H9 (cell line): Measurements from ENCODE around the gene F5. TPM values are rescaled to one million over a fixed set of nuclear protein-coding genes. Genes with fewer than 3 reads are reported as not detected.

ENCODE experiments used
- DNase-seq: peaks from one replicate; pipeline ENCODE4 v3.0.0-alpha.2; 2017
- H2AFZ ChIP-seq: one replicate; pipeline ENCODE4 v1.6.1; 2013; ENCODE audit warnings: mild to moderate bottlenecking, low read length, control low read depth, moderate library complexity
- H2AK5ac ChIP-seq: 2 replicates; pipeline ENCODE4 v1.6.1; 2013; ENCODE audit warnings: low read length, control low read depth, mixed read lengths; ENCODE audit not compliant: insufficient read length
- H2BK120ac ChIP-seq: one replicate; pipeline ENCODE4 v1.6.1; 2013; ENCODE audit warnings: low read depth, mild to moderate bottlenecking, low read length, control low read depth, inconsistent platforms; ENCODE audit not compliant: poor library complexity, severe bottlenecking
- H2BK12ac ChIP-seq: 2 replicates; pipeline ENCODE4 v1.6.1; 2013; ENCODE audit warnings: low read length, control low read depth, mixed read lengths, low read depth; ENCODE audit not compliant: insufficient read length
- H2BK15ac ChIP-seq: 2 replicates; pipeline ENCODE4 v1.6.1; 2013; ENCODE audit warnings: low read depth, low read length, control low read depth
- H2BK20ac ChIP-seq: one replicate; pipeline ENCODE4 v1.6.1; 2013; ENCODE audit warnings: low read depth, mild to moderate bottlenecking, low read length, control low read depth, inconsistent platforms; ENCODE audit not compliant: poor library complexity, severe bottlenecking
- H2BK5ac ChIP-seq: 2 replicates; pipeline ENCODE4 v1.6.1; 2013; ENCODE audit warnings: low read length, control low read depth, mixed read lengths; ENCODE audit not compliant: insufficient read length
- H3K14ac ChIP-seq: 2 replicates; pipeline ENCODE4 v1.6.1; 2013; ENCODE audit warnings: low read length, control low read depth; ENCODE audit not compliant: insufficient read depth
- H3K18ac ChIP-seq: 2 replicates; pipeline ENCODE4 v1.6.1; 2013; ENCODE audit warnings: low read depth, mild to moderate bottlenecking, mixed read lengths, low read length, control low read depth; ENCODE audit not compliant: insufficient read length
- H3K23ac ChIP-seq: 2 replicates; pipeline ENCODE4 v1.6.1; 2013; ENCODE audit warnings: low read length, control low read depth, mixed read lengths, low read depth; ENCODE audit not compliant: insufficient read length
- H3K23me2 ChIP-seq: 2 replicates; pipeline ENCODE4 v1.6.1; 2013; ENCODE audit warnings: low read depth, mild to moderate bottlenecking, mixed read lengths, low read length, control low read depth; ENCODE audit not compliant: insufficient read length, poor library complexity, severe bottlenecking
- H3K27ac ChIP-seq: 2 replicates; pipeline ENCODE4 v1.5.1; 2013; ENCODE audit warnings: low read length, control low read depth, mixed read lengths, low read depth; ENCODE audit not compliant: insufficient read length
- H3K27me3 ChIP-seq: 2 replicates; pipeline ENCODE4 v1.6.1; 2013; ENCODE audit warnings: low read length, control low read depth, inconsistent platforms; ENCODE audit not compliant: insufficient read depth
- H3K4ac ChIP-seq: 2 replicates; pipeline ENCODE4 v1.6.1; 2013; ENCODE audit warnings: low read depth, mild to moderate bottlenecking, control low read depth, inconsistent platforms, low read length, moderate library complexity
- H3K4me1 ChIP-seq: 2 replicates; pipeline ENCODE4 v1.6.1; 2013; ENCODE audit warnings: low read length, control low read depth, inconsistent platforms; ENCODE audit not compliant: insufficient read depth
- H3K4me2 ChIP-seq: 2 replicates; pipeline ENCODE4 v1.6.1; 2013; ENCODE audit warnings: low read length, control low read depth, mixed read lengths; ENCODE audit not compliant: insufficient read length, insufficient read depth
- H3K56ac ChIP-seq: 2 replicates; pipeline ENCODE4 v1.6.1; 2013; ENCODE audit warnings: low read depth, mild to moderate bottlenecking, mixed read lengths, low read length, control low read depth; ENCODE audit not compliant: insufficient read length
- H3K79me1 ChIP-seq: 2 replicates; pipeline ENCODE4 v1.6.1; 2013; ENCODE audit warnings: low read depth, mild to moderate bottlenecking, moderate library complexity, low read length, control low read depth, inconsistent platforms; ENCODE audit not compliant: insufficient read depth, poor library complexity, severe bottlenecking
- H3K79me2 ChIP-seq: 2 replicates; pipeline ENCODE4 v1.6.1; 2013; ENCODE audit warnings: low read length, control low read depth, inconsistent platforms; ENCODE audit not compliant: insufficient read depth
- H3K9ac ChIP-seq: 2 replicates; pipeline ENCODE4 v1.6.1; 2013; ENCODE audit warnings: low read length, control low read depth, mixed read lengths; ENCODE audit not compliant: insufficient read length; ENCODE audit errors: extremely low read depth
- H3K9me3 ChIP-seq: one replicate; pipeline ENCODE4 v1.6.1; 2013; ENCODE audit warnings: low read depth, low read length, inconsistent platforms; ENCODE audit not compliant: control insufficient read depth
- H3T11ph ChIP-seq: one replicate; pipeline ENCODE4 v1.6.1; 2013; ENCODE audit warnings: mild to moderate bottlenecking, low read length, control low read depth, inconsistent platforms
- H4K20me1 ChIP-seq: one replicate; pipeline ENCODE4 v1.6.1; 2013; ENCODE audit not compliant: control insufficient read depth, insufficient read length, insufficient read depth
- H4K5ac ChIP-seq: 2 replicates; pipeline ENCODE4 v1.6.1; 2013; ENCODE audit warnings: low read depth, mild to moderate bottlenecking, mixed read lengths, low read length, control low read depth; ENCODE audit not compliant: insufficient read length
- H4K8ac ChIP-seq: replicated peaks from 2 replicates; pipeline ENCODE4 v1.6.1; 2013; ENCODE audit warnings: low read length, control low read depth, mixed read lengths, low read depth; ENCODE audit not compliant: insufficient read length
- H4K91ac ChIP-seq: 2 replicates; pipeline ENCODE4 v1.6.1; 2013; ENCODE audit warnings: low read depth, mild to moderate bottlenecking, moderate library complexity, mixed read lengths, low read length, control low read depth; ENCODE audit not compliant: insufficient read length
- H3K27ac Mint-ChIP-seq, 3 experiments: 2 replicates in 2 of 3; 3 replicates in 1 of 3; pipeline ENCODE4 v1.8.0; 2020 to 2021; ENCODE audit warnings: mixed read lengths in 3 of 3, mild to moderate bottlenecking in 1 of 3, moderate library complexity in 1 of 3
- H3K27me3 Mint-ChIP-seq: 2 replicates; pipeline ENCODE4 v1.8.0; 2021; ENCODE audit warnings: low read depth, mild to moderate bottlenecking, moderate library complexity, mixed read lengths
- H3K36me3 Mint-ChIP-seq, 3 experiments: 2 replicates in 2 of 3; 3 replicates in 1 of 3; pipeline ENCODE4 v1.8.0; 2020 to 2021; ENCODE audit warnings: low read depth in 3 of 3, mixed read lengths in 3 of 3; ENCODE audit not compliant: insufficient read depth in 1 of 3
- H3K4me1 Mint-ChIP-seq, 2 experiments: 2 replicates each; pipeline ENCODE4 v1.8.0; 2020; ENCODE audit warnings: mixed read lengths in 2 of 2
- H3K4me3 Mint-ChIP-seq, 2 experiments: 2 replicates in 1 of 2; 3 replicates in 1 of 2; pipeline ENCODE4 v1.8.0; 2020 to 2021; ENCODE audit warnings: mild to moderate bottlenecking in 2 of 2, mixed read lengths in 2 of 2, moderate library complexity in 1 of 2
- H3K9me3 Mint-ChIP-seq, 2 experiments: 2 replicates in 1 of 2; 3 replicates in 1 of 2; pipeline ENCODE4 v1.8.0; 2020; ENCODE audit warnings: mild to moderate bottlenecking in 2 of 2, mixed read lengths in 2 of 2, moderate library complexity in 1 of 2
- CTCF ChIP-seq: fragments of 200-600 bp; sonication (generic); conservative IDR thresholded peaks from 3 replicates; pipeline ENCODE4 v1.8.0; 2021; ENCODE audit warnings: antibody characterized with exemption, mild to moderate bottlenecking
- WGBS: extraction: QIAGEN DNeasy Blood & Tissue Kit; methylation state at CpG from one replicate; pipeline ENCODE4 v1.1.7; 2013; ENCODE audit warnings: missing lambda C conversion rate, low lambda C conversion rate, mixed read lengths; ENCODE audit not compliant: insufficient read length; ENCODE audit errors: extremely low coverage; 5-methylcytosine and 5-hydroxymethylcytosine counted together
- total RNA-seq: library from RNA; stranded (reverse); gene quantifications from 2 replicates; pipeline ENCODE4 v1.2.1, GENCODE V29; 2021

F5 gene
- total RNA-seq, 1 experiment from 2014 or later = 0.04 TPM

DNA sequence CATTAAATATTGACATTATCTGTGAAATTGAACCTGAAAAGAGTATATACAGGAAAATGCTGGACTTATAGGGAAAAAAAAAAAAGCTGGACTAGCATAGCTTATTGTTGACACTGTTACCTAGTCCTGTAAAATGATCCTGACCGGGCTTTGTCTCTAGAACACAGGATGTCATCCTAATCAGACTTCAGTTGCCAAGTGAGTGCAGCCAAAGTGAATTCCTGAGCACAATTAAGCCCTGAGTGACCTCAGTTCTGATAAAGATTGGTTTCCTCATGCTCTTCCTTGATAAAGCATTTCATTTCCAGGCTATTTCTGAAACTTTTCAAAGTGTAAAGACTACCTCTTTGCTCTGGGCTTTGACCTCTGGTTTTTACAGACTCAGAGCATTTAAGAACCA, 23.8 kb upstream of the F5 start:
- no peak overlapping the region for H3K56ac ChIP-seq
- no peak overlapping the region for H2AFZ ChIP-seq
- no peak overlapping the region for H2BK20ac ChIP-seq
- no peaks in the 10 kb centered on the region for H3K9me3 Mint-ChIP-seq
- H3T11ph ChIP-seq = no peak overlapping the region
- H3K4me1 ChIP-seq = no peaks in the 10 kb centered on the region
- no peak overlapping the region for H3K27ac Mint-ChIP-seq
- H3K14ac ChIP-seq = no peak overlapping the region
- no peak overlapping the region for H3K27ac ChIP-seq
- no peak overlapping the region for H4K8ac ChIP-seq
- no peaks in the 10 kb centered on the region for H3K27me3 ChIP-seq
- H3K4me1 Mint-ChIP-seq = no peaks in the 10 kb centered on the region
- no peak overlapping the region for H2BK12ac ChIP-seq
- H3K4ac ChIP-seq = no peak overlapping the region
- H4K5ac ChIP-seq = no peak overlapping the region
- WGBS = no CpG with 5 or more reads among the region's 1 CpG
- no peak overlapping the region for H3K4me3 Mint-ChIP-seq
- no peak overlapping the region for H4K91ac ChIP-seq
- no peak overlapping the region for H2BK15ac ChIP-seq
- peaks cover 11% of the 10 kb centered on the region for H3K27me3 Mint-ChIP-seq
- no peak for TF ChIP-seq CTCF
- no peak overlapping the region for H2BK5ac ChIP-seq
- no peaks in the 10 kb centered on the region for H3K9me3 ChIP-seq
- no peaks in the 10 kb centered on the region for H3K79me2 ChIP-seq
- no peak overlapping the region for H3K4me2 ChIP-seq
- no peaks in the 10 kb centered on the region for H3K79me1 ChIP-seq
- no peaks in the 10 kb centered on the region for H4K20me1 ChIP-seq
- H2BK120ac ChIP-seq = no peak overlapping the region
- no peak for DNase-seq
- H3K23me2 ChIP-seq = no peaks in the 10 kb centered on the region
- H3K9ac ChIP-seq = no peak overlapping the region
- no peaks in the 10 kb centered on the region for H3K36me3 Mint-ChIP-seq
- H2AK5ac ChIP-seq = no peak overlapping the region
- H3K23ac ChIP-seq = no peak overlapping the region
- no peak overlapping the region for H3K18ac ChIP-seq
